22Rv1 (cell line): Measurements from ENCODE around the gene PHF13.

ENCODE experiments used
- H3K27ac ChIP-seq: fragments of 450-650 bp; 2 replicates; pipeline ENCODE4 v1.5.1; 2017
- CTCF ChIP-seq: fragments of 450-650 bp; IDR thresholded peaks from 2 replicates; pipeline ENCODE4 v1.5.1; 2017; ENCODE audit warnings: mild to moderate bottlenecking
- ZFX ChIP-seq: fragments of 450-650 bp; IDR thresholded peaks from 2 replicates; pipeline ENCODE4 v1.6.1; 2017; ENCODE audit warnings: antibody characterized with exemption, borderline replicate concordance

Gene PHF13

DNA sequence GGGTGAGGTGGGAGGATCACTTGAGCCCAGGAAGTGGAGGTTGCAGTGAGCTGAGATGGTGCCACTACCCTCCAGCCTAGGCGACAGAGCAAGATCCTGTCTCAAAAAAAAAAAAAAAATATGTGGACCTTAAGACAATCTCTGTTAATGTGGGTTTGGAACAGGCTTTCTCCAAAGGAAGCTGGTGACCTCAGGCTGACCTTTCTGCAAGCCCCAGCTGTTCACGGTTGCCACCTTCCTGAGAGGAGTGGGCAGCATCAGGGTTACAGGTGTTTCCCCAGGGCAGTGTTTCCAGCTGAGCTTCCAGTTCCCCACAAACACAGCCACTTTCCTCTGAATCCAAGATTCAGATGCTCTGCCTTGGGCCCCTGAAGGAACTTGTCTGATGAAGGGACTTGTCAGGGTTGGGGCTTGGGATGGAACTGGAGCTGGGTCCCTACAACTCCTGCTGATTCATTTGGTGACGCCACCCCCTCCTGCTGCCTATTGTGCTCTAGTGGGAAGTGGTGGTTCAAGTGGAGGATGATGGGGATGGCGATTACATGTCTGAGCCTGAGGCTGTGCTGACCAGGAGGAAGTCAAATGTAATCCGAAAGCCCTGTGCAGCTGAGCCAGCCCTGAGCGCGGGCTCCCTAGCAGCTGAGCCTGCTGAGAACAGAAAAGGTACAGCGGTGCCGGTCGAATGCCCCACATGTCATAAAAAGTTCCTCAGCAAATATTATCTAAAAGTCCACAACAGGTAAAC lies 31.8 kb upstream of the PHF13 start:
- H3K27ac ChIP-seq: peak overlapping the region; percentile 79

DNA sequence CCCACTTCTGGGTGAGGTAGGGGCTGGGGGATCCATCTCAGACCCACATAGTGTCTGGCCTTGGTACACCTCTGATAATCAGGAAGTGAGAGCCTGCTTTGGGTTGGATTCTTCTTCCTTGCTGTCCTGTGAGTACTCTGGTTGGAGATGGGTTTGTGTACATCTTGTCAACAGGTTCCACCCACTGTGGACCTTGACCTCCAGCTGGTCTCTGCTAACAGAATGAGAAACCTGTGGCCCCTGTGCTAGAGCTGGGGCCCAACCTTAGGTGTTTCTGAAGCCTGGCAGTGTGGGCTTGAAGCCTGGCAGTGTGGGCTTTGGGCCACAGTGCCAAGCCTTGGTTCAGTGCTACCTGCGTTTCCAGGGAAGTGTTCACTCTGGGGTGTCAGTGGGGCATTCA lies 31.2 kb upstream of the PHF13 start:
- no peak for TF ChIP-seq CTCF
- TF ChIP-seq ZFX: no peak
- H3K27ac ChIP-seq: peak overlapping the region; percentile 79

More for the DNA sequence above, 31.8 kb upstream of the PHF13 start:
- no peak for TF ChIP-seq CTCF
- no peak for TF ChIP-seq ZFX

DNA sequence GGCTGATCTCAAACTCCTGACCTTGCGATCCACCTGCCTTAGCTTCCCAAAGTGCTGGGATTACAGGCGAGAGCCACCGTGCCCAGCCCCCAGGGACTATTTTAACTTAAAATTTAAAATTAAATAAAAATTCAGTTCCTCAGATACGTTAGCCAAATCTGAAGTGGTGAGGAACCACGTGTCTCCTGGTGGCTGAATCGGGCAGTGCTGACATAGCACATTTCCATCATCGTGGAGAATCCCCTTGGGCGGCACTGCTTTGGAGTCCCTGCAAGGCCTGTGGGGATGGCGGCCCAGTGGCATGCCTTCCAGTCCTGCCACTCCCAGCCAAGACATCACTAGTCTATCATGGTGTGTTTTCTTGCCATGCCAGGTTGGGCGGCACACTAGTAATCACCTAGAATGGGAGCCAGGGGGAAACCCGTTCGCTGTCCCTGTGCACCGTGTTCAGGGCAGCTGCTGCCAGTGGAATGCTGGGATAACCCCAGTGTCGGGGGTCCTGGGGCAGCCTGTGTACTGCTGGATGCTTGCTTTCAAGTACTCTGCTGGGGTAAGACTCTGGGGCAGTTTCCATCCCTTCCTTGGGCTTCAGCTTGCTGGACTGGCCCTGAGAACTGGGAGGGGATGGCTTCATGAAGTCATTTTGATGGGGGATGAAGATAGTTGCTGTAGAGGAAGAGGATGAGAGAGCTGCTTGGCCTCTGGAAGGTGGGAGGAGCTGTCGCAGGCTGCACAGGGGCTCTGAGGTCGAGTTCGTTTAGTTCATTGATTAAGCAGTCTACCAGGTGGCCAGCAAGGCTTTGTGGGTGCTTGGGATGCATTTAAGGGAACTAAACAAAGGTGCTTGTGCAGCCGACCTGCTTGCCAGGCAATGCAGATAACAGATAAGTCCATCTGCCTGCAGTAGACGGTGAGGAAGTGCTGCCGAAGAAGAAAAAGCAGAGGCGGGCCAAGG lies 29.1 kb upstream of the PHF13 start:
- H3K27ac ChIP-seq: no peak overlapping the region
- TF ChIP-seq CTCF: no peak
- no peak for TF ChIP-seq ZFX

- H3K27ac ChIP-seq: no peak overlapping the region
- no peak for TF ChIP-seq CTCF
- TF ChIP-seq ZFX: no peak
Observed at GRCh38 chr1:6585081-6585722, 28.3 kb upstream of the PHF13 start.

GRCh38 chr1:6585841-6586240 lies 27.7 kb upstream of the PHF13 start:
- no peak for TF ChIP-seq CTCF
- TF ChIP-seq ZFX: no peak
- no peak overlapping the region for H3K27ac ChIP-seq

GRCh38 chr1:6586404-6586816 lies 27.1 kb upstream of the PHF13 start:
- H3K27ac ChIP-seq: no peak overlapping the region
- TF ChIP-seq ZFX (no peak), CTCF (no peak)
